ENCODE data around the gene SGPP2. TPM values are rescaled to one million over a fixed set of nuclear protein-coding genes. Genes with fewer than 3 reads are reported as not detected.

SGPP2 gene
- total RNA-seq, 1 donor from 2014 or later: 12.4 TPM

DNA sequence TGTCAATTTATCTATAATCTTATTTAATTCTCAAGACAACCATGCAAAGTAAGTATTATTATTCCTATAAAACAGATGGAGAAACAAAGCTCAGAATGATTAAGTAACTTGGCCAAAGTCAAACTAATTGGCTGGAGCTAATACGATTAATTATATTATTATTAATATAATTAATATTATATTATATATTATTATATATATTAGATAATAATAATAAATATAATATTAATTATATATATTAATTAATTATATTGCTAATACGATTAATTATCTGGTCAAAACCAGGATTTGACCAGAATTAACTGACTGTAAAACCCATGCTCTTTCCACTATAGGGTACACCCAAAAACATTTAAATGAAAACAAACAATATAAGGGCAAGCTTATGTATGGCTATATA lies 179.2 kb downstream of the SGPP2 start:
- DNase-seq: no peak
- TF ChIP-seq, protein P1, sequence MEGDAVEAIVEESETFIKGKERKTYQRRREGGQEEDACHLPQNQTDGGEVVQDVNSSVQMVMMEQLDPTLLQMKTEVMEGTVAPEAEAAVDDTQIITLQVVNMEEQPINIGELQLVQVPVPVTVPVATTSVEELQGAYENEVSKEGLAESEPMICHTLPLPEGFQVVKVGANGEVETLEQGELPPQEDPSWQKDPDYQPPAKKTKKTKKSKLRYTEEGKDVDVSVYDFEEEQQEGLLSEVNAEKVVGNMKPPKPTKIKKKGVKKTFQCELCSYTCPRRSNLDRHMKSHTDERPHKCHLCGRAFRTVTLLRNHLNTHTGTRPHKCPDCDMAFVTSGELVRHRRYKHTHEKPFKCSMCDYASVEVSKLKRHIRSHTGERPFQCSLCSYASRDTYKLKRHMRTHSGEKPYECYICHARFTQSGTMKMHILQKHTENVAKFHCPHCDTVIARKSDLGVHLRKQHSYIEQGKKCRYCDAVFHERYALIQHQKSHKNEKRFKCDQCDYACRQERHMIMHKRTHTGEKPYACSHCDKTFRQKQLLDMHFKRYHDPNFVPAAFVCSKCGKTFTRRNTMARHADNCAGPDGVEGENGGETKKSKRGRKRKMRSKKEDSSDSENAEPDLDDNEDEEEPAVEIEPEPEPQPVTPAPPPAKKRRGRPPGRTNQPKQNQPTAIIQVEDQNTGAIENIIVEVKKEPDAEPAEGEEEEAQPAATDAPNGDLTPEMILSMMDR (IDR thresholded peaks at IDR 0.05): no peak
- H3K9me3 Mint-ChIP-seq: no peaks in the 10 kb centered on the region
- no peaks in the 10 kb centered on the region for H3K27me3 Mint-ChIP-seq
- H3K4me3 Mint-ChIP-seq: no peak overlapping the region
- no peaks in the 10 kb centered on the region for H3K4me1 Mint-ChIP-seq
- ChIA-PET CTCF (no interaction called here), POLR2A (no interaction called here)
- ATAC-seq (ENCODE audit: low read depth): no peak
- intact Hi-C loops (cut with micrococcal nuclease): no loop called here
- H3K27ac Mint-ChIP-seq: no peak overlapping the region
- H3K36me3 Mint-ChIP-seq (ENCODE audit: low read depth): peaks cover 58% of the 10 kb centered on the region

- H3K4me1 Mint-ChIP-seq: no peaks in the 10 kb centered on the region
- H3K27ac Mint-ChIP-seq: no peak overlapping the region
- CTCF ChIA-PET: no interaction called here
Measured at GRCh38 chr2:222604749-222605515, 180.6 kb downstream of the SGPP2 start.

DNA sequence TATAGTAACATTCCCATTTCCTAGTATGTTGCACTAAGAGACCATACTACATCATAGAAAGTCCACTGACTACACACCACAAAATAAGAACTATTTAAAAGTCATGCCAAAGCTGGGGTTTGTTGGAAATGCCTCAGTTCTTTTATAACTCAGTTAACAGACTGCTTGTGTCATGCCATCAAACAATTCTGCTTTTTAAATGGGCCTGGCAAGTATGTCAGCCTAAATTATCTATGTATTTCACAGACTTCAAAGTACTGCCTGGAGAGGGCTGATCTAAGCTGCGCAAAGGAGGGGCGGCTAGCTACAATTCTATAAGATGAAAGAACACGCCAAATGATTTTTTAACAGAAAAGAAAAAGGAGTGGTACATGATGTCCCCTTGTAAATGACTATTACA lies 182.0 kb downstream of the SGPP2 start:
- TF ChIP-seq, protein P1 (IDR thresholded peaks at IDR 0.05): no peak
- CTCF ChIA-PET: no interaction called here
- intact Hi-C loops (cut with micrococcal nuclease): no loop called here
- ATAC-seq (ENCODE audit: low read depth) (no peak), DNase-seq (no peak)
- Mint-ChIP-seq H3K36me3 (ENCODE audit: low read depth) (peaks cover 56% of the 10 kb centered on the region), H3K9me3 (no peaks in the 10 kb centered on the region), H3K27ac (no peak overlapping the region), H3K27me3 (no peaks in the 10 kb centered on the region), H3K4me3 (no peak overlapping the region), H3K4me1 (no peaks in the 10 kb centered on the region)
- POLR2A ChIA-PET: no interaction called here

More at GRCh38 chr2:222604749-222605515, 180.6 kb downstream of the SGPP2 start:
- intact Hi-C loops (cut with micrococcal nuclease): no loop called here
- peaks cover 56% of the 10 kb centered on the region for H3K36me3 Mint-ChIP-seq (ENCODE audit: low read depth)
- no peaks in the 10 kb centered on the region for H3K27me3 Mint-ChIP-seq
- no peak overlapping the region for H3K4me3 Mint-ChIP-seq
- no peaks in the 10 kb centered on the region for H3K9me3 Mint-ChIP-seq
- DNase-seq (no peak), ATAC-seq (ENCODE audit: low read depth) (no peak)
- POLR2A ChIA-PET: no interaction called here
- TF ChIP-seq, protein P1 (IDR thresholded peaks at IDR 0.05): no peak

- Mint-ChIP-seq H3K4me3 (no peak overlapping the region), H3K27me3 (no peaks in the 10 kb centered on the region), H3K36me3 (ENCODE audit: low read depth) (peaks cover 60% of the 10 kb centered on the region), H3K4me1 (no peaks in the 10 kb centered on the region), H3K27ac (no peak overlapping the region), H3K9me3 (no peaks in the 10 kb centered on the region)
- TF ChIP-seq, protein P1 (IDR thresholded peaks at IDR 0.05): no peak
- ATAC-seq (ENCODE audit: low read depth) (no peak), DNase-seq (no peak)
- intact Hi-C loops (cut with micrococcal nuclease): no loop called here
- CTCF ChIA-PET: no interaction called here
- POLR2A ChIA-PET: no interaction called here
Measured at GRCh38 chr2:222608081-222608480, 183.7 kb downstream of the SGPP2 start.

DNA sequence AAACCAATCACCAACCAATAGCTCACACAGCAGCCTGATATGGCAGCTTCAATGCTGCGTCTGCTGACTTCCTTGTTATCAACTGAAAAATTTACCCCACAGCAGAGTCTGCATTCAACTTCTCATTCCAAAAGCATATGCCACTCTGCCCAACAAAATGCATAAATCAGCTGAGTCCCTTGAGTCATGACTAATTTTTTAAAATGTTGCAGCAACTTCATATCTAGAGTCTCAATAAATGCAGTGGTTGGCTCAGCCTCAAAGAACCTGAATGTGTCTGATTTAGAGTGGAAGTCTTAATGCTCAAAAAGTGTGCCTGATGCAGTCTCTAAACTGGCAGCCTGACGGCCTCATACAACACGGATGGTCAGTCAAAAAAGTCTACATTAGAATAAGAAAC lies 185.0 kb downstream of the SGPP2 start:
- H3K27ac Mint-ChIP-seq: no peak overlapping the region

More for the DNA sequence above, 185.0 kb downstream of the SGPP2 start:
- intact Hi-C loops (cut with micrococcal nuclease): no loop called here
- POLR2A ChIA-PET: no interaction called here
- Mint-ChIP-seq H3K9me3 (no peaks in the 10 kb centered on the region), H3K4me3 (no peak overlapping the region), H3K27me3 (no peaks in the 10 kb centered on the region), H3K36me3 (ENCODE audit: low read depth) (peaks cover 62% of the 10 kb centered on the region), H3K4me1 (no peaks in the 10 kb centered on the region)
- TF ChIP-seq, protein P1 (IDR thresholded peaks at IDR 0.05): no peak
- CTCF ChIA-PET: no interaction called here
- DNase-seq (no peak), ATAC-seq (ENCODE audit: low read depth) (no peak)

Other genes with a start within 250 kb of the SGPP2 start
- not detected in 2 replicates for gene PAX3, start 125.5 kb upstream of the SGPP2 start, total RNA-seq
- gene FARSB, start 231.5 kb downstream of the SGPP2 start, total RNA-seq: 21.6 and 23.3 TPM in 2 replicates
- gene MOGAT1, start 247.1 kb downstream of the SGPP2 start, total RNA-seq: not detected in 2 replicates